ENCODE measurements around the gene NRG3.

- TF ChIP-seq, protein P1, sequence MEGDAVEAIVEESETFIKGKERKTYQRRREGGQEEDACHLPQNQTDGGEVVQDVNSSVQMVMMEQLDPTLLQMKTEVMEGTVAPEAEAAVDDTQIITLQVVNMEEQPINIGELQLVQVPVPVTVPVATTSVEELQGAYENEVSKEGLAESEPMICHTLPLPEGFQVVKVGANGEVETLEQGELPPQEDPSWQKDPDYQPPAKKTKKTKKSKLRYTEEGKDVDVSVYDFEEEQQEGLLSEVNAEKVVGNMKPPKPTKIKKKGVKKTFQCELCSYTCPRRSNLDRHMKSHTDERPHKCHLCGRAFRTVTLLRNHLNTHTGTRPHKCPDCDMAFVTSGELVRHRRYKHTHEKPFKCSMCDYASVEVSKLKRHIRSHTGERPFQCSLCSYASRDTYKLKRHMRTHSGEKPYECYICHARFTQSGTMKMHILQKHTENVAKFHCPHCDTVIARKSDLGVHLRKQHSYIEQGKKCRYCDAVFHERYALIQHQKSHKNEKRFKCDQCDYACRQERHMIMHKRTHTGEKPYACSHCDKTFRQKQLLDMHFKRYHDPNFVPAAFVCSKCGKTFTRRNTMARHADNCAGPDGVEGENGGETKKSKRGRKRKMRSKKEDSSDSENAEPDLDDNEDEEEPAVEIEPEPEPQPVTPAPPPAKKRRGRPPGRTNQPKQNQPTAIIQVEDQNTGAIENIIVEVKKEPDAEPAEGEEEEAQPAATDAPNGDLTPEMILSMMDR (IDR thresholded peaks at IDR 0.05): no peak
- TF ChIP-seq, protein P2, sequence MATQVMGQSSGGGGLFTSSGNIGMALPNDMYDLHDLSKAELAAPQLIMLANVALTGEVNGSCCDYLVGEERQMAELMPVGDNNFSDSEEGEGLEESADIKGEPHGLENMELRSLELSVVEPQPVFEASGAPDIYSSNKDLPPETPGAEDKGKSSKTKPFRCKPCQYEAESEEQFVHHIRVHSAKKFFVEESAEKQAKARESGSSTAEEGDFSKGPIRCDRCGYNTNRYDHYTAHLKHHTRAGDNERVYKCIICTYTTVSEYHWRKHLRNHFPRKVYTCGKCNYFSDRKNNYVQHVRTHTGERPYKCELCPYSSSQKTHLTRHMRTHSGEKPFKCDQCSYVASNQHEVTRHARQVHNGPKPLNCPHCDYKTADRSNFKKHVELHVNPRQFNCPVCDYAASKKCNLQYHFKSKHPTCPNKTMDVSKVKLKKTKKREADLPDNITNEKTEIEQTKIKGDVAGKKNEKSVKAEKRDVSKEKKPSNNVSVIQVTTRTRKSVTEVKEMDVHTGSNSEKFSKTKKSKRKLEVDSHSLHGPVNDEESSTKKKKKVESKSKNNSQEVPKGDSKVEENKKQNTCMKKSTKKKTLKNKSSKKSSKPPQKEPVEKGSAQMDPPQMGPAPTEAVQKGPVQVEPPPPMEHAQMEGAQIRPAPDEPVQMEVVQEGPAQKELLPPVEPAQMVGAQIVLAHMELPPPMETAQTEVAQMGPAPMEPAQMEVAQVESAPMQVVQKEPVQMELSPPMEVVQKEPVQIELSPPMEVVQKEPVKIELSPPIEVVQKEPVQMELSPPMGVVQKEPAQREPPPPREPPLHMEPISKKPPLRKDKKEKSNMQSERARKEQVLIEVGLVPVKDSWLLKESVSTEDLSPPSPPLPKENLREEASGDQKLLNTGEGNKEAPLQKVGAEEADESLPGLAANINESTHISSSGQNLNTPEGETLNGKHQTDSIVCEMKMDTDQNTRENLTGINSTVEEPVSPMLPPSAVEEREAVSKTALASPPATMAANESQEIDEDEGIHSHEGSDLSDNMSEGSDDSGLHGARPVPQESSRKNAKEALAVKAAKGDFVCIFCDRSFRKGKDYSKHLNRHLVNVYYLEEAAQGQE (IDR thresholded peaks at IDR 0.05; ENCODE audit: insufficient read depth in 1 of 2, low read depth in 2 of 2, low read length in 1 of 2): no peak
These were observed 1063.3 kb downstream of the NRG3 start for GRCh38 chr10:82938331-82938730.

Data from Panc1 (cell line).